ENCODE results near the gene ADAMTS1.

- TF ChIP-seq CTCF (conservative IDR thresholded peaks at IDR 0.05 in 1 of 2, IDR thresholded peaks at IDR 0.05 in 1 of 2; ENCODE audit: low read depth in 1 of 2, low read length in 2 of 2) (no peak), EZH2 (IDR thresholded peaks at IDR 0.05; ENCODE audit: low read length, missing control alignments) (no peak)
Measured at GRCh38 chr21:26815197-26815596, 30.0 kb downstream of the ADAMTS1 start.

All from fibroblast of lung (primary cell).